ENCODE measurements around the gene PLEKHG1. TPM values are rescaled to one million over a fixed set of nuclear protein-coding genes. Genes with fewer than 3 reads are reported as not detected.

The PLEKHG1 gene
- total and polyA plus RNA-seq, 2 of the 13 experiments (the other 11 are each of a cell fraction or from before 2014, with no cell fraction given) = 0.03 to 0.04 TPM

- no peak for TF ChIP-seq ZNF83 (CRISPR knock-in tag; IDR thresholded peaks at IDR 0.05; ENCODE audit: borderline replicate concordance)
- TF ChIP-seq TBX2 (CRISPR knock-in tag; IDR thresholded peaks at IDR 0.05; ENCODE audit: borderline replicate concordance) = no peak
- Histone ChIP-seq H2AFZ (ENCODE audit: low read length) (no peak overlapping the region), H3K4me1 (ENCODE audit: insufficient read depth, low read length) (peaks cover 11% of the 10 kb centered on the region; the same call in 1 of the 2 replicates), H3K9me3 (ENCODE audit: low read length) (no peaks in the 10 kb centered on the region), H3K4me2 (ENCODE audit: low read depth, low read length) (no peak overlapping the region), H3K36me3 (replicated peaks in 1 of 2; ENCODE audit: control insufficient read depth in 1 of 2, insufficient read depth in 2 of 2, low read length in 2 of 2) (no peaks in the 10 kb centered on the region), H3K27me3 (ENCODE audit: control insufficient read depth in 1 of 2, insufficient read depth in 2 of 2, low read length in 2 of 2) (no peaks in the 10 kb centered on the region), H3K4me3 (replicated peaks in 1 of 3; ENCODE audit: insufficient read depth in 1 of 3, low read depth in 2 of 3, low read length in 3 of 3) (no peak overlapping the region), H4K20me1 (ENCODE audit: insufficient read depth, low read length) (no peaks in the 10 kb centered on the region), H3K27ac (ENCODE audit: extremely low read length, insufficient read depth, low read length) (no peak overlapping the region), H3K9ac (ENCODE audit: insufficient read depth, low read depth, low read length) (no peak overlapping the region), H3K79me2 (ENCODE audit: insufficient read depth, low read length) (no peaks in the 10 kb centered on the region)
- CTCF ChIA-PET (ENCODE audit: low intra/inter-chr PET ratio, low total read pairs) = no interaction called here
- DNase-seq (ENCODE audit: low spot score) = no peak
- POLR2A ChIA-PET = no interaction called here
- in situ Hi-C loops (cut with HindIII; ENCODE audit: extremely low pct_ligation_motif_present, low pct_unique_long_range_greater_than_20kb) (no loop called here), intact Hi-C loops (cut with micrococcal nuclease; ENCODE audit: unreplicated experiment) (no loop called here)
- FAIRE-seq = no peak
- BruUV-seq (replicated peaks) = no TSS peak
- no peak for ATAC-seq
- WGBS (ENCODE audit: low lambda C conversion rate) = 66% methylated on average over 15 of the region's 15 CpGs
These were observed 22.9 kb upstream of the PLEKHG1 start for GRCh38 chr6:150576651-150577226.

GRCh38 chr6:150579611-150580010 lies 20.1 kb upstream of the PLEKHG1 start:
- Histone ChIP-seq H3K9ac (ENCODE audit: insufficient read depth, low read depth, low read length) (no peak overlapping the region), H3K79me2 (ENCODE audit: insufficient read depth, low read length) (no peaks in the 10 kb centered on the region), H3K27me3 (ENCODE audit: control insufficient read depth in 1 of 2, insufficient read depth in 2 of 2, low read length in 2 of 2) (no peaks in the 10 kb centered on the region), H2AFZ (ENCODE audit: low read length) (no peak overlapping the region), H3K4me3 (replicated peaks in 1 of 3; ENCODE audit: insufficient read depth in 1 of 3, low read depth in 2 of 3, low read length in 3 of 3) (no peak overlapping the region), H3K4me1 (ENCODE audit: insufficient read depth, low read length) (no peaks in the 10 kb centered on the region), H4K20me1 (ENCODE audit: insufficient read depth, low read length) (no peaks in the 10 kb centered on the region), H3K36me3 (replicated peaks in 1 of 2; ENCODE audit: control insufficient read depth in 1 of 2, insufficient read depth in 2 of 2, low read length in 2 of 2) (no peaks in the 10 kb centered on the region), H3K27ac (ENCODE audit: extremely low read length, insufficient read depth, low read length) (no peak overlapping the region), H3K9me3 (ENCODE audit: low read length) (no peaks in the 10 kb centered on the region), H3K4me2 (ENCODE audit: low read depth, low read length) (no peak overlapping the region)
- POLR2A ChIA-PET = no interaction called here
- intact Hi-C loops (cut with micrococcal nuclease; ENCODE audit: unreplicated experiment) (no loop called here), in situ Hi-C loops (cut with HindIII; ENCODE audit: extremely low pct_ligation_motif_present, low pct_unique_long_range_greater_than_20kb) (no loop called here)
- ATAC-seq (no peak), DNase-seq (ENCODE audit: low spot score) (no peak), FAIRE-seq (no peak)
- TF ChIP-seq ZNF24 (IDR thresholded peaks at IDR 0.05) (no peak), HIVEP1 (CRISPR knock-in tag; IDR thresholded peaks at IDR 0.05) (no peak), ZNF550 (CRISPR knock-in tag; IDR thresholded peaks at IDR 0.05; ENCODE audit: borderline replicate concordance) (no peak), WIZ (CRISPR knock-in tag; IDR thresholded peaks at IDR 0.05) (no peak)
- no TSS peak for BruUV-seq (replicated peaks)
- CTCF ChIA-PET (ENCODE audit: low intra/inter-chr PET ratio, low total read pairs) = no interaction called here
- 82% methylated on average over 4 of the region's 4 CpGs for WGBS (ENCODE audit: low lambda C conversion rate)

All from HepG2 (cell line).